GM12873 (cell line): ENCODE measurements around the gene LANCL1.
A peak's percentile ranks its signal among the peaks of the same experiment; 100 is the strongest.

Experiments used
- CTCF ChIP-seq: IDR thresholded peaks from 2 replicates; pipeline ENCODE4 v1.5.1; 2012; ENCODE audit warnings: low read depth, mild to moderate bottlenecking, moderate library complexity, low read length, control low read depth; ENCODE audit not compliant: insufficient read depth; ENCODE audit errors: missing control alignments

The LANCL1 gene

GRCh38 chr2:210503725-210504191 lies 27.2 kb upstream of the LANCL1 start:
- TF ChIP-seq CTCF, result no peak

- TF ChIP-seq CTCF, result peak; percentile 91
These were observed 26.6 kb upstream of the LANCL1 start for GRCh38 chr2:210503001-210503623.

GRCh38 chr2:210496512-210496911 lies 20.0 kb upstream of the LANCL1 start:
- TF ChIP-seq CTCF, result no peak

GRCh38 chr2:210493528-210493927 lies 17.0 kb upstream of the LANCL1 start:
- no peak for TF ChIP-seq CTCF

- TF ChIP-seq CTCF, result no peak
These were observed 5.1 kb upstream of the LANCL1 start for GRCh38 chr2:210481601-210482175.

- TF ChIP-seq CTCF, result no peak
These were observed 4.2 kb upstream of the LANCL1 start for GRCh38 chr2:210480764-210481163.

GRCh38 chr2:210480079-210480478 lies 3.5 kb upstream of the LANCL1 start:
- no peak for TF ChIP-seq CTCF
